Activated T-helper 2 cell treated with anti-CD3 and anti-CD28 coated beads, Interferon-gamma antibody, Interleukin-2, Interleukin-4, amounts not matched to agents 10 μg/mL and 5 μg/mL and 100 μg/mL, durations not matched to agents 14 hours and 24 hours and 36 hours (primary cell): ENCODE measurements around the gene PEX6. TPM values are rescaled to one million over a fixed set of nuclear protein-coding genes. Genes with fewer than 3 reads are reported as not detected.
A peak's percentile ranks its signal among the peaks of the same experiment; 100 is the strongest.
"Not testable (repeated sequence)": the region's sequence is repeated elsewhere in the genome, so short reads cannot be mapped to it uniquely, and the experiment has no call there.

ENCODE experiments used
- DNase-seq: peaks from one replicate; pipeline ENCODE4 v3.0.0; 2021; ENCODE audit warnings: low spot score
- H3K27ac Mint-ChIP-seq: one replicate; pipeline ENCODE4 v1.8.0; 2021; ENCODE audit warnings: mixed read lengths
- H3K27me3 Mint-ChIP-seq: one replicate; pipeline ENCODE4 v1.8.0; 2021; ENCODE audit warnings: low read depth, mixed read lengths
- H3K36me3 Mint-ChIP-seq: one replicate; pipeline ENCODE4 v1.8.0; 2021; ENCODE audit warnings: low read depth, mixed read lengths
- H3K4me1 Mint-ChIP-seq: one replicate; pipeline ENCODE4 v1.8.0; 2021; ENCODE audit warnings: low read depth, mixed read lengths
- H3K4me3 Mint-ChIP-seq: one replicate; pipeline ENCODE4 v1.8.0; 2021; ENCODE audit warnings: low read depth, mild to moderate bottlenecking, moderate library complexity, mixed read lengths
- H3K9me3 Mint-ChIP-seq: one replicate; pipeline ENCODE4 v1.8.0; 2021; ENCODE audit warnings: mixed read lengths
- intact Hi-C: fragments of 100-400 bp; cut with micrococcal nuclease; formaldehyde crosslinking; loops from one replicate; pipeline ENCODE4 v1.15.1; 2023
- total RNA-seq: library from RNA; stranded (reverse); gene quantifications from 2 replicates; pipeline ENCODE4 v1.2.3, GENCODE V29; 2022

The PEX6 gene
- total RNA-seq, 1 donor from 2014 or later: 26.0 TPM

DNA sequence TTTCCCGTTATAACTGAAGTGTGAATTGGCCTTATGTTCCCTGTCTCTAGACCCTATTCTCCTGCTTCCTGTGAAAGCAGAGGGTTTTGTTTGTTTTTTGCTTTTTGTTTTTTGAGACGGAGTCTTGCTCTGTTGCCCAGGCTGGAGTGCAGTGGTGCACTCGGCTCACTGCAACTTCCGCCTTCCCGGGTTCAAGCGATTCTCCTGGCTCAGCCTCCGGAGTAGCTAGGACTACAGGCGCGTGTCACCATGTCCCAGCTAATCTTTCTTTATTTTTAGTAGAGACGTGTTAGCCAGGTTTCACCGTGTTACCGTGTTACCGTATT is 19.1 kb downstream of the PEX6 start:
- Mint-ChIP-seq H3K4me3 (peak overlapping the region; percentile 26), H3K27me3 (peaks cover 9% of the 10 kb centered on the region), H3K27ac (no peak overlapping the region), H3K36me3 (peaks cover 23% of the 10 kb centered on the region), H3K4me1 (peaks cover 10% of the 10 kb centered on the region), H3K9me3 (no peaks in the 10 kb centered on the region)
- intact Hi-C loops: no loop called here
- no peak for DNase-seq

DNA sequence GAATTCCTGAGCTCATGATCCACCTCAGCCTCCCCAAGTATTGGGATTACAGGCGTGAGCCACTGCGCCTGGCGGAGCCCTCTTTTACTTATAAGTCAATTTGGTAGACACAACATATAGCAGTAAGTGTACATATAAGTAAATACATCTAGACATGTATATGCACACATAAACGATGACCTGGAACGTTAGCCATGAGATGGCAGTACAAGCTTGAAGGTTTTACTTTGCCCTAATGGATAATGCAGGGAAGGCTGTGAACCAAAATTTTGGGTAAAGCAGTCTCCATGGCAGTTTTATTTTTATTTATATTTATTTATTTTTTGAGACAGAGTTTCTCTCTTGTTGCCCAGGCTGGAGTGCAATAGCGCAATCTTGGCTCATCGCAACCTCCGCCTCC is 20.9 kb downstream of the PEX6 start:
- no peaks in the 10 kb centered on the region for H3K9me3 Mint-ChIP-seq
- intact Hi-C loops: no loop called here
- no peak overlapping the region for H3K4me3 Mint-ChIP-seq
- no peak for DNase-seq
- peaks cover 13% of the 10 kb centered on the region for H3K36me3 Mint-ChIP-seq
- no peak overlapping the region for H3K27ac Mint-ChIP-seq
- peaks cover 10% of the 10 kb centered on the region for H3K4me1 Mint-ChIP-seq
- peaks cover 9% of the 10 kb centered on the region for H3K27me3 Mint-ChIP-seq

DNA sequence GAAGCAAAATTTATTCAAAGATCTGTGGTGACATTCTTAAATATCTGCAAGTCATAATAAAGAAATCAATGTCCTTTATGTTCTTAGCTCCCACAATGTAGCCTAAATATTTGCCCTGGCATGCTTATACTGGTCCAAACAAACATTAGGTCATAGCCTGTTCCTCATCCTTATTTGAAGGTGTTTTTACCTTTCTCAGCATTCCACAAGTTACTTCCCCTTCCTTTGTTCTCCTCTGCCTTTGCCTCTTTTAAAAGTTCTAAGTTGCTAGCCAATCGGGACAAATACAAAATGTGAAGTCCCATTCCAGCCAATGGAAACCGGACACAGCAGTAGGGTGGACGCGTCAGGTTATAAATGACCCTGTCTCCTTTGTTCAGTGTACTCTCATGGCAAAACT is 24.6 kb downstream of the PEX6 start:
- H3K36me3 Mint-ChIP-seq, H3K9me3 Mint-ChIP-seq: not testable (repeated sequence)

DNA sequence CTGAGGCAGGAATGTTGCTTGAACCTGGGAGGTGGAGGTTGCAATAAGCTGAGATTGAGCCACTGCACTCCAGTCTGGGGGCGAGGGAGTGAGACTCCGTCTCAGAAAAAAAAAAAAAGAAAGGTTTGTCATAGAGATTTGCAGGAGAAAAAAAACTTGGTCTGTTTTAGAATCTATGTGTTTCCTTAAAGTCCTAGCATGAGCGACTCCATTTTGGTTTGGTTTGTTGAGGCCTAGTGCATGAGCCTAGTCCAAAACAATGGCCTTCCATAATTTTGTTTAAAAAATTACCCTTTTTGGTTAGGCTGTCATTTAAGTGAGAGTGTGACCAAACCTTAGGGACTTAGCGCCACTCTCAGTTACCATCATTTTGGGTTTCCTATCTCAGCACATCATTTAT is 26.6 kb downstream of the PEX6 start:
- Mint-ChIP-seq H3K4me3 (no peak overlapping the region), H3K27me3 (no peaks in the 10 kb centered on the region), H3K4me1 (no peaks in the 10 kb centered on the region), H3K36me3 (peaks cover 3% of the 10 kb centered on the region), H3K27ac (no peak overlapping the region), H3K9me3 (no peaks in the 10 kb centered on the region)
- no peak for DNase-seq
- intact Hi-C loops: no loop called here

More for the DNA sequence above, 24.6 kb downstream of the PEX6 start:
- DNase-seq, H3K27me3 Mint-ChIP-seq, H3K27ac Mint-ChIP-seq, H3K4me3 Mint-ChIP-seq, intact Hi-C loops, H3K4me1 Mint-ChIP-seq: not testable (repeated sequence)

DNA sequence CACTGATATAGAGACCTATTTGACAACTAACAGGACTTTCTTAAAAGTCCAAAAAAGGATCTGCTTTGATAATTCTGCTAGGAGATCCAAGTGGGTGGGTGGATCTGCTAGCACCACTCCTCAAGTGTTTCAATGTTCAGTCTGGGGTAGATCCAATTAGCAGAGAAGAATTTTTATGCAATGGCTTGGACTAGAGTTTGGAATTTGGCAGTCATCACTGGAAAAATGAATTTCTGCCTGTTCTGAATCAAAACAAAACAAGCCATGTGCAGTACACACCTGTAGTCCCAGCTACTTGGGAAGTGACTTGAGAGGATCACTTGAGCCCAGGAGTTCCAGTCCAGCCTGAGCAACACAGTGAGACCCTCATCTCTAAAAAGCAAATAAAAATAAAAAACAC is 31.0 kb downstream of the PEX6 start:
- Mint-ChIP-seq H3K27me3 (no peaks in the 10 kb centered on the region), H3K9me3 (no peaks in the 10 kb centered on the region), H3K4me1 (no peaks in the 10 kb centered on the region), H3K4me3 (no peak overlapping the region), H3K36me3 (peaks cover 11% of the 10 kb centered on the region), H3K27ac (no peak overlapping the region)
- DNase-seq: no peak
- intact Hi-C loops: no loop called here

DNA sequence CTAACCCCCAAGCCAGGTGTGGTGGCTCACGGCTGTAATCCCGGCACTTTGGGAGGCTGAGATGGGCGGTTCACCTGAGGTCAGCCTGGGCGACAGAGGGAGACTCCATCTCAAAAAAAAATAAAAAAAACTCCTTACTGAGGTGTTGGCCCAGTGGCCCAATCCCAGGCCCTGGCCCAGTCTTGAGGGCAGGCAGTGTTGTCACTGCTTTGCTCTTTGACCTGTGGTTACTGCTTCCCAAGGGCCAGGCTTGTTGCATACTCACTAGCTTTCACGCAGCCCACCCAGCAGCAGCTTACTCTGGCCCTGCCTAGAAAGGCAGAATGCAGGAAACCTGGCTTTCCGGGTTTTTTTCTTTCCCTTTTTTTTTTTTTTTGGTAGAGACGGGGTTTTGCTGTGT is 36.5 kb downstream of the PEX6 start:
- intact Hi-C loops: no loop called here
- DNase-seq: no peak
- H3K9me3 Mint-ChIP-seq: no peaks in the 10 kb centered on the region
- H3K27me3 Mint-ChIP-seq: no peaks in the 10 kb centered on the region
- no peak overlapping the region for H3K27ac Mint-ChIP-seq
- no peak overlapping the region for H3K4me3 Mint-ChIP-seq
- H3K36me3 Mint-ChIP-seq: peaks cover 40% of the 10 kb centered on the region
- no peaks in the 10 kb centered on the region for H3K4me1 Mint-ChIP-seq

DNA sequence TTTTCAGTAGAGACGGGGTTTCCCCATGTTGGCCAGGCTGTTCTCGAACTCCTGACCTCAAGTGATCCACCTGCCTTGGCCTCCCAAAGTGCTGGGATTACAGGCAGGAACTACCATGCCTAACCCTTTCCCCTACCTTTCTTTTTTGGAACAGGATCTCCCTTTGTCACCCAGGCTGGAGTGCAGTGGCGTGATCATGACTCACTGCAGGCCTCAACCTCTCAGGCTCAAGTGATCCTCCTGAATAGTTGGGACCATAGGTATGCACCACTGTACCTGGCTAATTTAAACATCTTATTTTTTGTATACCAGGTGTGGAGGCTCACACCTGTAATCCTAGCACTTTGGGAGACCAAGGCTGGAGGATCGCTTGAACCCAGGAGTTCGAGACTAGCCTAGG is 37.6 kb downstream of the PEX6 start:
- H3K4me1 Mint-ChIP-seq, H3K4me3 Mint-ChIP-seq, H3K27me3 Mint-ChIP-seq, intact Hi-C loops, H3K9me3 Mint-ChIP-seq, H3K27ac Mint-ChIP-seq, DNase-seq: not testable (repeated sequence)
- H3K36me3 Mint-ChIP-seq: peaks cover 51% of the 10 kb centered on the region

DNA sequence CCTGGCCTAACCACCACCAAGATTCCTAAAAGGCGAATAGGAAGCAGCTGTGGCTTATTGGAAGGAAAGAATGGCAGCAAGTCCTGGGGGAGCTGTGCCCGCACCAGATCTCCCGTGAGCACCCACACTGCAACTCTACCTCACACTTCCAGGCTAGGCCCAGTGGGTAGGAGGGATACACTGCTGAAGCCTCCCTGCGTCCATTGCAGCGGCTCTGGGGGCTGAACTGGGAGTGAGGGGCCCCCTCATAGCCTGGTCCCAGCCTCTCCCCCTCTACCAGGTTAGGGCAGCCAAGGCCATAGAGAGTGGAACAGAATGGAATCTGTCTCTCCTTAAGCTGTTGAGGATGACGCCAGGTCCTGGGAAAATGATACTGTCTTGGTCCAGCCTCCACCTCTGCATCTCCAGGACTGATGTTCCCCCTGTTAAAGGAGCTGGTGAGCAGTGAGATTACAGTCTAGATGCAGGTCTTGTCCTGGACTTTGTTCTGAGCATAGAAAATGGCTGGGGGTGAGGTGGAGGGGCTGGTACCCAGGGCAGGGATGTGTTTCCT is 38.4 kb downstream of the PEX6 start:
- Mint-ChIP-seq H3K36me3 (peaks cover 59% of the 10 kb centered on the region), H3K27ac (no peak overlapping the region), H3K9me3 (no peaks in the 10 kb centered on the region), H3K4me3 (no peak overlapping the region), H3K4me1 (no peaks in the 10 kb centered on the region), H3K27me3 (no peaks in the 10 kb centered on the region)
- no peak for DNase-seq
- intact Hi-C loops: no loop called here

DNA sequence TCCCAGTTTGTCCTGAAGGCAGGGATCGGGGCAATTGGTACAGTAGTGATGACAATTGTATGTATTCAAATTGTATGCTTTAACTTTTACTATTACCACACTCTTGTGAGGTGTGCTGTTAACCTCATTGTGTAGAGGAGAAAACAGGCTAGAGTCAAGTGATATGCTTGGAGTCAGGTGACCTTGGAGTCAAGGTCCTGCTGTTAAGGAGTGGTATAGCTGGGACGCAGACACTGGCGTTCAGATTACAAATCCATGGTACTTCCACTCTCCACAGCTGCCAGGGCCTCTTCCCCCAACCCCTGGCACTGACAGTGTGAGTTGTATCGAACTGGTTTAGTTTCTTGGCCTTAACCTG is 39.2 kb downstream of the PEX6 start:
- no peaks in the 10 kb centered on the region for H3K4me1 Mint-ChIP-seq
- no peak for DNase-seq
- H3K9me3 Mint-ChIP-seq: no peaks in the 10 kb centered on the region
- peaks cover 63% of the 10 kb centered on the region for H3K36me3 Mint-ChIP-seq
- intact Hi-C loops: no loop called here
- no peaks in the 10 kb centered on the region for H3K27me3 Mint-ChIP-seq
- H3K4me3 Mint-ChIP-seq: no peak overlapping the region
- H3K27ac Mint-ChIP-seq: no peak overlapping the region

DNA sequence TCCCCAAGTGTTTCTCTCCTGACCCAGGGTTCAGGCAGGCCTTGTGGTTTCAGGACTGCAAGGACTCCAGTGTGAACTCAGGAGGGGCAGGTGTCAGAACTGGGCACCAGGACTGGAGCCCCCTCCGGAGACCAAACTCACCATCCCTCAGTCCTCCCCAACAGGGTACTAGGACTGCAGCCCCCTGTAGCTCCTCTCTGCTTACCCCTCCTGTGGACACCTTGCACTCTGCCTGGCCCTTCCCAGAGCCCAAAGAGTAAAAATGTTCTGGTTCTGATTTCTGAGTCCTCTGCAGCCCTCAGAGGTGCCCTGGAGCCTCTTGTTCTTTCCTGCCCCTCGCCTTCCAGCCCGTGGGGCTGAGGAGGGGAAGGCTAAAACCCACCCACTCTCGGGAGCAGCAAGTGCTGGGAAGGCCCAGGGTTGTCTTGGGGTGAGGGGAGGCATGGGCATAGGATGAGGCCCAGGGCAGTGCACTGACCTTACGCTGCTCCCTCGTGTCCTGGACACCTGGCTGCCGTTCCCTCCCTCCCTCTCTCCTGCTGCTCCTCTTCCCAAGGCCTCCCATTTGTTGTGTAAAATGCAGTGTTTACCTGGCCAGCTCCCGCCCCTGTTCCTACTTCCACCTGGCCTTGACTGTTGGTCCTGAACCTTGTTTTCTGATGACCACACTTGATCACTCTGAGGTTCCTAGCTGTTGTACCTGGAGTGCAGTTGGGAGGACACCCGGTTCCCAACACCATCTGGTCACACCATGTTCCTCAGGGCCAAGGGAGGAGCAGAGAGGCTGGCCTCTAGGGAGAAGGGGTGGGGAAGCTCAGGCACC is 39.8 kb downstream of the PEX6 start:
- Mint-ChIP-seq H3K9me3 (no peaks in the 10 kb centered on the region), H3K27ac (no peak overlapping the region), H3K4me1 (no peaks in the 10 kb centered on the region), H3K27me3 (no peaks in the 10 kb centered on the region), H3K4me3 (no peak overlapping the region), H3K36me3 (peaks cover 69% of the 10 kb centered on the region)
- DNase-seq: no peak
- intact Hi-C loops: no loop called here

DNA sequence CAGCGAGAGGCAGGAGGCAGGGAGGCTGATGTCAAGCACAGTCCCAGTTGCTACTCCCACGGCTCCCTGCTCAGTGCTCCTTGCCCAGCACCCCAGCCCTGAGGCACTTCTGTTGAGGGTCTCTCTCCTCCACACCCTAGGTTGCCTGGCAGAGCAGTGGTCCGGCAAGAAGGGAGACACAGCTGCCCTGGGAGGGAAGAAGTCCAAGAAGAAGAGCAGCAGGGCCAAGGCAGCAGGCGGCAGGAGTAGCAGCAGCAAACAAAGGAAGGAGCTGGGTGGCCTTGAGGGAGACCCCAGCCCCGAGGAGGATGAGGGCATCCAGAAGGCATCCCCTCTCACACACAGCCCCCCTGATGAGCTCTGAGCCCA is 40.6 kb downstream of the PEX6 start:
- Mint-ChIP-seq H3K27me3 (no peaks in the 10 kb centered on the region), H3K4me3 (no peak overlapping the region), H3K27ac (no peak overlapping the region), H3K36me3 (peaks cover 74% of the 10 kb centered on the region), H3K4me1 (peaks cover under 1% of the 10 kb centered on the region), H3K9me3 (no peaks in the 10 kb centered on the region)
- no peak for DNase-seq
- intact Hi-C loops: no loop called here

DNA sequence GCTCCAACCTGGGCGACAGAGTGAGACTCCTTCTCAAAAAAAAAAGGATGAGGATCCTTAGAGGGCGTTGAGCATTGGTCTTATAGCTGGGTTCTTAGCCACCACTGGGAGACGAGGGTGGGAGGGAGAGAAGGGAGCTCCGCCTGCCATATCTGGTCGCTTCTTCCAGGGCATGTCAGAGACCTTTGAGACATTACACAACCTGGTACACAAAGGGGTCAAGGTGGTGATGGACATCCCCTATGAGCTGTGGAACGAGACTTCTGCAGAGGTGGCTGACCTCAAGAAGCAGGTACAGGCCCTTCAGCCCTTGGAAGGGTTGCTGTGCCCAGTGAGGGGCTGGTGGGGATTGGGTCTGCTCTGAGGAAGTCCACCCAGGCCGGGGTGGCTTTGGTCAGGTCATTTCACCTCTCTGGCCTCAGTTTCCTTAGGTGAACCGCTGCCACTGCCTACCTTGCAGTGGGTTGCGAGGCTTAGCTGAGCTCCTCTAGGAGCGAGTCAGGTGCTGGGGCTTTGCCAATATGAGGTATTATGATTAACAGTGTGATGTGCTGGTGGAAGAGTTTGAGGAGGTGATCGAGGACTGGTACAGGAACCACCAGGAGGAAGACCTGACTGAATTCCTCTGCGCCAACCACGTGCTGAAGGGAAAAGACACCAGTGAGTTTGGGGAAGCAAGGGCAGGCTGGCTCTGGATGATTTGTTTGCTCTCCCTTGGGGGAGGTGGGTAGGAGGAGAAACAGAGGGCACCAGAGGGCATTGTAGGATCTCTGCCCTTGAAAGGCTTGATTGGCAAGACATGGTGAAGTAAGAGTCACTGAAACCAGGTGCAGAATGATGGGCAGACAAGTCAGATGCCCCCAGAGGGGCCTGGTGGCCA is 41.2 kb downstream of the PEX6 start:
- H3K4me1 Mint-ChIP-seq: peaks cover 7% of the 10 kb centered on the region

DNA sequence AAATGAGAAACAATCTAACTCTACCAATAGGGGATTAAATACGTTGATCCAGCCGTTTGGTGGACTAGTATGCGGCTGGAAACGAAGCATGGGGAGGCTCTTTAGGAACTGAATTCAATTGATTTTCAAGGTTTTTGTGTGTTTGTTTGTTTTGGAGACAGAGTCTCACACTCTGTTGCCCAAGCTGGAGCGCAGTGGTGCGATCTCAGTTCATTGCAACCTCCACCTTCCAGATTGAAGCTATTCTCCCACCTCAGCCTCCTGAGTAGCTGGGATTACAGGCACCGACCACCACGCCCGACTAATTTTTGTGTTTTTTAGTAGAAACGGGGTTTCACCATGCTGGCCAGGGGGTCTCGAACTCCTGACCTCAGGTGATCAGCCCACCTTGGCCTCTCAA is 42.6 kb downstream of the PEX6 start:
- Mint-ChIP-seq H3K36me3 (peaks cover 84% of the 10 kb centered on the region), H3K4me3 (no peak overlapping the region), H3K27me3 (no peaks in the 10 kb centered on the region), H3K4me1 (peaks cover 18% of the 10 kb centered on the region), H3K27ac (no peak overlapping the region), H3K9me3 (no peaks in the 10 kb centered on the region)
- DNase-seq: no peak
- intact Hi-C loops: no loop called here

More for the DNA sequence above, 41.2 kb downstream of the PEX6 start:
- Mint-ChIP-seq H3K9me3 (no peaks in the 10 kb centered on the region), H3K27ac (no peak overlapping the region), H3K27me3 (no peaks in the 10 kb centered on the region), H3K4me3 (no peak overlapping the region), H3K36me3 (peaks cover 77% of the 10 kb centered on the region)
- DNase-seq: no peak
- intact Hi-C loops: no loop called here
